CD14-positive monocyte (primary cell): ENCODE results near the gene FGF14. TPM values are rescaled to one million over a fixed set of nuclear protein-coding genes. Genes with fewer than 3 reads are reported as not detected.

Experiments
- DNase-seq, 3 donors: peaks; one replicate each; pipeline ENCODE4 v3.0.0-alpha.2; 2011 to 2022
- H2AFZ ChIP-seq: 2 replicates; pipeline ENCODE4 v1.6.0; 2012; ENCODE audit warnings: mild to moderate bottlenecking, low read depth, low read length, inconsistent platforms; ENCODE audit not compliant: insufficient read depth, poor library complexity, severe bottlenecking
- H3K27ac ChIP-seq, 2 donors: 1 replicate in 1 of 2; 2 replicates in 1 of 2; pipeline ENCODE4 v1.5.1; 2012 to 2013; ENCODE audit warnings: low read length in 2 of 2, control low read depth in 1 of 2, inconsistent platforms in 1 of 2, low read depth in 1 of 2, mild to moderate bottlenecking in 1 of 2
- H3K27me3 ChIP-seq, 2 donors: one replicate each; pipeline versions ENCODE4 v1.6.0 to v1.6.1; 2011 to 2013; ENCODE audit warnings: low read length in 2 of 2; ENCODE audit not compliant: control insufficient read depth in 2 of 2, insufficient read depth in 2 of 2
- H3K36me3 ChIP-seq, 2 donors: replicated peaks in 1 of 2; 1 replicate in 1 of 2; 2 replicates in 1 of 2; pipeline versions ENCODE4 v1.5.1 to v1.6.1; 2012 to 2013; ENCODE audit warnings: low read length in 2 of 2, control low read depth in 1 of 2, inconsistent platforms in 1 of 2, mild to moderate bottlenecking in 1 of 2; ENCODE audit not compliant: insufficient read depth in 2 of 2, control insufficient read depth in 1 of 2
- H3K4me1 ChIP-seq, 2 donors: 1 replicate in 1 of 2; 2 replicates in 1 of 2; pipeline versions ENCODE4 v1.5.1 to v1.6.1; 2012 to 2013; ENCODE audit warnings: low read length in 2 of 2, control low read depth in 1 of 2, inconsistent platforms in 1 of 2, mild to moderate bottlenecking in 1 of 2, moderate library complexity in 1 of 2; ENCODE audit not compliant: insufficient read depth in 2 of 2, control insufficient read depth in 1 of 2
- H3K4me2 ChIP-seq: replicated peaks from 2 replicates; pipeline ENCODE3; 2012; ENCODE audit warnings: low read length, moderate library complexity, mild to moderate bottlenecking; ENCODE audit not compliant: poor library complexity, severe bottlenecking; ENCODE audit errors: extremely low read depth
- H3K4me3 ChIP-seq, 3 experiments: fragments of 200-600 bp in 1 of 3; sonication (generic) in 1 of 3; replicated peaks in 1 of 3; 1 replicate in 2 of 3; 2 replicates in 1 of 3; pipeline ENCODE4 v1.5.1; 2011 to 2013; ENCODE audit warnings: low read length in 3 of 3, mild to moderate bottlenecking in 3 of 3, control low read depth in 2 of 3, low read depth in 2 of 3, inconsistent platforms in 1 of 3, moderate library complexity in 1 of 3
- H3K79me2 ChIP-seq: 2 replicates; pipeline ENCODE4 v1.6.0; 2012; ENCODE audit warnings: mild to moderate bottlenecking, control low read depth, inconsistent platforms, low read length, moderate library complexity; ENCODE audit not compliant: insufficient read depth
- H3K9ac ChIP-seq: 2 replicates; pipeline ENCODE4 v1.6.0; 2017; ENCODE audit warnings: low read length, mild to moderate bottlenecking; ENCODE audit not compliant: insufficient read depth, poor library complexity, severe bottlenecking
- H3K9me3 ChIP-seq, 2 donors: replicated peaks in 1 of 2; 1 replicate in 1 of 2; 2 replicates in 1 of 2; pipeline versions ENCODE4 v1.5.1 to v1.6.1; 2012 to 2013; ENCODE audit warnings: low read length in 2 of 2, control low read depth in 1 of 2; ENCODE audit not compliant: control insufficient read depth in 1 of 2, insufficient read depth in 1 of 2
- H4K20me1 ChIP-seq: 2 replicates; pipeline ENCODE4 v1.6.0; 2012; ENCODE audit warnings: mild to moderate bottlenecking, low read length, control low read depth, moderate library complexity; ENCODE audit not compliant: insufficient read depth
- H3K27ac Mint-ChIP-seq, 7 donors: one replicate each; pipeline ENCODE4 v1.8.0; 2020; ENCODE audit warnings: mild to moderate bottlenecking in 7 of 7, mixed read lengths in 7 of 7, moderate library complexity in 6 of 7, inconsistent platforms in 2 of 7
- H3K27me3 Mint-ChIP-seq, 3 donors: one replicate each; pipeline ENCODE4 v1.8.0; 2021 to 2022; ENCODE audit warnings: low read depth in 3 of 3, mild to moderate bottlenecking in 3 of 3, mixed read lengths in 3 of 3, moderate library complexity in 3 of 3, inconsistent platforms in 1 of 3
- H3K36me3 Mint-ChIP-seq, 2 donors: one replicate each; pipeline ENCODE4 v1.8.0; 2020; ENCODE audit warnings: mixed read lengths in 2 of 2, inconsistent platforms in 1 of 2, mild to moderate bottlenecking in 1 of 2
- H3K4me1 Mint-ChIP-seq: one replicate; pipeline ENCODE4 v1.8.0; 2020; ENCODE audit warnings: mild to moderate bottlenecking, mixed read lengths
- H3K4me3 Mint-ChIP-seq, 2 donors: one replicate each; pipeline ENCODE4 v1.8.0; 2020; ENCODE audit warnings: mild to moderate bottlenecking in 2 of 2, mixed read lengths in 2 of 2, moderate library complexity in 1 of 2
- H3K9me3 Mint-ChIP-seq, 7 donors: one replicate each; pipeline ENCODE4 v1.8.0; 2020 to 2022; ENCODE audit warnings: mixed read lengths in 7 of 7, mild to moderate bottlenecking in 6 of 7, moderate library complexity in 6 of 7, inconsistent platforms in 2 of 7
- CTCF ChIP-seq: fragments of 200-600 bp; IDR thresholded peaks from one replicate; pipeline ENCODE4 v1.8.0; 2022; ENCODE audit warnings: antibody characterized with exemption, mild to moderate bottlenecking
- WGBS: methylation state at CpG from one replicate; pipeline ENCODE4 v1.1.5; 2013; ENCODE audit warnings: missing lambda C conversion rate; ENCODE audit not compliant: insufficient coverage; 5-methylcytosine and 5-hydroxymethylcytosine counted together
- intact Hi-C, 2 donors: fragments of 100-400 bp; cut with micrococcal nuclease; formaldehyde crosslinking; loops; one replicate each; pipeline versions ENCODE4 v1.15.0 to v1.15.1; 2023
- polyA plus RNA-seq, 3 donors: library from polyadenylated mRNA; depleted of rRNA in 1 of 3; unstranded in 2 of 3; stranded (reverse) in 1 of 3; fragments of 300-500 nt in 2 of 3; fragments of >200 nt in 1 of 3; fragmentation: Illumina TruSeq in 2 of 3; gene quantifications; 1 replicate in 2 of 3; 2 replicates in 1 of 3; pipeline ENCODE4 v1.2.3, GENCODE V29; 2012 to 2021

FGF14 gene
- polyA plus RNA-seq, 3 donors, result not detected

- no CpG with 5 or more reads among the region's 2 CpGs for WGBS
- Histone ChIP-seq H3K79me2 (no peaks in the 10 kb centered on the region), H3K4me1 (no peaks in the 10 kb centered on the region), H3K36me3 (no peaks in the 10 kb centered on the region), H3K4me3 (no peak overlapping the region), H3K9ac (no peak overlapping the region), H3K27me3 (no peaks in the 10 kb centered on the region), H3K9me3 (peaks cover 0 to 4% of the 10 kb centered on the region in 2 donors), H3K4me2 (no peak overlapping the region), H2AFZ (no peak overlapping the region), H3K27ac (no peak overlapping the region), H4K20me1 (no peaks in the 10 kb centered on the region)
- Mint-ChIP-seq H3K27me3 (peaks cover 0 to 1% (median 0%) of the 10 kb centered on the region in 3 donors), H3K9me3 (peaks cover 0 to 6% (median 0%) of the 10 kb centered on the region in 7 donors), H3K4me1 (no peaks in the 10 kb centered on the region), H3K4me3 (no peak overlapping the region), H3K36me3 (no peaks in the 10 kb centered on the region), H3K27ac (no peak overlapping the region)
- no peak for TF ChIP-seq CTCF
- intact Hi-C loops, result no loop called here
- DNase-seq, result no peak
These were observed 210.9 kb downstream of the FGF14 start for GRCh38 chr13:102190930-102191329.

GRCh38 chr13:102187313-102187712 is 214.5 kb downstream of the FGF14 start:
- no peaks in the 10 kb centered on the region for H3K27me3 ChIP-seq
- no peak overlapping the region for H3K4me2 ChIP-seq
- H2AFZ ChIP-seq, result no peak overlapping the region
- H3K36me3 ChIP-seq, result no peaks in the 10 kb centered on the region
- no peaks in the 10 kb centered on the region for H3K79me2 ChIP-seq
- DNase-seq, result no peak
- Mint-ChIP-seq H3K9me3 (peaks cover 0 to 3% (median 0%) of the 10 kb centered on the region in 7 donors), H3K27me3 (peaks cover 0 to 1% (median 0%) of the 10 kb centered on the region in 3 donors), H3K4me3 (no peak overlapping the region), H3K36me3 (no peaks in the 10 kb centered on the region), H3K27ac (no peak overlapping the region), H3K4me1 (no peaks in the 10 kb centered on the region)
- intact Hi-C loops, result no loop called here
- no peak overlapping the region for H3K27ac ChIP-seq
- H4K20me1 ChIP-seq, result no peaks in the 10 kb centered on the region
- H3K4me1 ChIP-seq, result no peaks in the 10 kb centered on the region
- H3K4me3 ChIP-seq, result no peak overlapping the region
- no peak overlapping the region for H3K9ac ChIP-seq
- no peak for TF ChIP-seq CTCF
- peaks cover 0 to 4% of the 10 kb centered on the region in 2 donors for H3K9me3 ChIP-seq
- 100% methylated on average over 2 of the region's 4 CpGs for WGBS
